CD14-positive monocyte (primary cell): ENCODE results near the gene TNFRSF1A. TPM values are rescaled to one million over a fixed set of nuclear protein-coding genes. Genes with fewer than 3 reads are reported as not detected.

Experiments
- DNase-seq, 3 donors: peaks; one replicate each; pipeline ENCODE4 v3.0.0-alpha.2; 2011 to 2022
- H2AFZ ChIP-seq: 2 replicates; pipeline ENCODE4 v1.6.0; 2012; ENCODE audit warnings: mild to moderate bottlenecking, low read depth, low read length, inconsistent platforms; ENCODE audit not compliant: insufficient read depth, poor library complexity, severe bottlenecking
- H3K27ac ChIP-seq, 2 donors: 1 replicate in 1 of 2; 2 replicates in 1 of 2; pipeline ENCODE4 v1.5.1; 2012 to 2013; ENCODE audit warnings: low read length in 2 of 2, control low read depth in 1 of 2, inconsistent platforms in 1 of 2, low read depth in 1 of 2, mild to moderate bottlenecking in 1 of 2
- H3K27me3 ChIP-seq, 2 donors: one replicate each; pipeline versions ENCODE4 v1.6.0 to v1.6.1; 2011 to 2013; ENCODE audit warnings: low read length in 2 of 2; ENCODE audit not compliant: control insufficient read depth in 2 of 2, insufficient read depth in 2 of 2
- H3K36me3 ChIP-seq, 2 donors: replicated peaks in 1 of 2; 1 replicate in 1 of 2; 2 replicates in 1 of 2; pipeline versions ENCODE4 v1.5.1 to v1.6.1; 2012 to 2013; ENCODE audit warnings: low read length in 2 of 2, control low read depth in 1 of 2, inconsistent platforms in 1 of 2, mild to moderate bottlenecking in 1 of 2; ENCODE audit not compliant: insufficient read depth in 2 of 2, control insufficient read depth in 1 of 2
- H3K4me1 ChIP-seq, 2 donors: 1 replicate in 1 of 2; 2 replicates in 1 of 2; pipeline versions ENCODE4 v1.5.1 to v1.6.1; 2012 to 2013; ENCODE audit warnings: low read length in 2 of 2, control low read depth in 1 of 2, inconsistent platforms in 1 of 2, mild to moderate bottlenecking in 1 of 2, moderate library complexity in 1 of 2; ENCODE audit not compliant: insufficient read depth in 2 of 2, control insufficient read depth in 1 of 2
- H3K4me2 ChIP-seq: replicated peaks from 2 replicates; pipeline ENCODE3; 2012; ENCODE audit warnings: low read length, moderate library complexity, mild to moderate bottlenecking; ENCODE audit not compliant: poor library complexity, severe bottlenecking; ENCODE audit errors: extremely low read depth
- H3K4me3 ChIP-seq, 3 experiments: fragments of 200-600 bp in 1 of 3; sonication (generic) in 1 of 3; replicated peaks in 1 of 3; 1 replicate in 2 of 3; 2 replicates in 1 of 3; pipeline ENCODE4 v1.5.1; 2011 to 2013; ENCODE audit warnings: low read length in 3 of 3, mild to moderate bottlenecking in 3 of 3, control low read depth in 2 of 3, low read depth in 2 of 3, inconsistent platforms in 1 of 3, moderate library complexity in 1 of 3
- H3K79me2 ChIP-seq: 2 replicates; pipeline ENCODE4 v1.6.0; 2012; ENCODE audit warnings: mild to moderate bottlenecking, control low read depth, inconsistent platforms, low read length, moderate library complexity; ENCODE audit not compliant: insufficient read depth
- H3K9ac ChIP-seq: 2 replicates; pipeline ENCODE4 v1.6.0; 2017; ENCODE audit warnings: low read length, mild to moderate bottlenecking; ENCODE audit not compliant: insufficient read depth, poor library complexity, severe bottlenecking
- H3K9me3 ChIP-seq, 2 donors: replicated peaks in 1 of 2; 1 replicate in 1 of 2; 2 replicates in 1 of 2; pipeline versions ENCODE4 v1.5.1 to v1.6.1; 2012 to 2013; ENCODE audit warnings: low read length in 2 of 2, control low read depth in 1 of 2; ENCODE audit not compliant: control insufficient read depth in 1 of 2, insufficient read depth in 1 of 2
- H4K20me1 ChIP-seq: 2 replicates; pipeline ENCODE4 v1.6.0; 2012; ENCODE audit warnings: mild to moderate bottlenecking, low read length, control low read depth, moderate library complexity; ENCODE audit not compliant: insufficient read depth
- H3K27ac Mint-ChIP-seq, 7 donors: one replicate each; pipeline ENCODE4 v1.8.0; 2020; ENCODE audit warnings: mild to moderate bottlenecking in 7 of 7, mixed read lengths in 7 of 7, moderate library complexity in 6 of 7, inconsistent platforms in 2 of 7
- H3K27me3 Mint-ChIP-seq, 3 donors: one replicate each; pipeline ENCODE4 v1.8.0; 2021 to 2022; ENCODE audit warnings: low read depth in 3 of 3, mild to moderate bottlenecking in 3 of 3, mixed read lengths in 3 of 3, moderate library complexity in 3 of 3, inconsistent platforms in 1 of 3
- H3K36me3 Mint-ChIP-seq, 2 donors: one replicate each; pipeline ENCODE4 v1.8.0; 2020; ENCODE audit warnings: mixed read lengths in 2 of 2, inconsistent platforms in 1 of 2, mild to moderate bottlenecking in 1 of 2
- H3K4me1 Mint-ChIP-seq: one replicate; pipeline ENCODE4 v1.8.0; 2020; ENCODE audit warnings: mild to moderate bottlenecking, mixed read lengths
- H3K4me3 Mint-ChIP-seq, 2 donors: one replicate each; pipeline ENCODE4 v1.8.0; 2020; ENCODE audit warnings: mild to moderate bottlenecking in 2 of 2, mixed read lengths in 2 of 2, moderate library complexity in 1 of 2
- H3K9me3 Mint-ChIP-seq, 7 donors: one replicate each; pipeline ENCODE4 v1.8.0; 2020 to 2022; ENCODE audit warnings: mixed read lengths in 7 of 7, mild to moderate bottlenecking in 6 of 7, moderate library complexity in 6 of 7, inconsistent platforms in 2 of 7
- CTCF ChIP-seq: fragments of 200-600 bp; IDR thresholded peaks from one replicate; pipeline ENCODE4 v1.8.0; 2022; ENCODE audit warnings: antibody characterized with exemption, mild to moderate bottlenecking
- WGBS: methylation state at CpG from one replicate; pipeline ENCODE4 v1.1.5; 2013; ENCODE audit warnings: missing lambda C conversion rate; ENCODE audit not compliant: insufficient coverage; 5-methylcytosine and 5-hydroxymethylcytosine counted together
- intact Hi-C, 2 donors: fragments of 100-400 bp; cut with micrococcal nuclease; formaldehyde crosslinking; loops; one replicate each; pipeline versions ENCODE4 v1.15.0 to v1.15.1; 2023
- polyA plus RNA-seq, 3 donors: library from polyadenylated mRNA; depleted of rRNA in 1 of 3; unstranded in 2 of 3; stranded (reverse) in 1 of 3; fragments of 300-500 nt in 2 of 3; fragments of >200 nt in 1 of 3; fragmentation: Illumina TruSeq in 2 of 3; gene quantifications; 1 replicate in 2 of 3; 2 replicates in 1 of 3; pipeline ENCODE4 v1.2.3, GENCODE V29; 2012 to 2021

TNFRSF1A gene
- polyA plus RNA-seq, 3 donors = 108 to 157 (median 152) TPM

GRCh38 chr12:6288235-6288634 lies 53.6 kb downstream of the TNFRSF1A start:
- Histone ChIP-seq H3K9ac (no peak overlapping the region), H3K4me1 (no peaks in the 10 kb centered on the region), H3K27me3 (no peaks in the 10 kb centered on the region), H4K20me1 (no peaks in the 10 kb centered on the region), H2AFZ (no peak overlapping the region), H3K79me2 (no peaks in the 10 kb centered on the region), H3K4me2 (no peak overlapping the region), H3K9me3 (no peaks in the 10 kb centered on the region), H3K4me3 (no peak overlapping the region), H3K27ac (no peak overlapping the region), H3K36me3 (no peaks in the 10 kb centered on the region)
- Mint-ChIP-seq H3K36me3 (no peaks in the 10 kb centered on the region), H3K27me3 (peaks cover 3 to 16% (median 8%) of the 10 kb centered on the region in 3 donors), H3K27ac (no peak overlapping the region), H3K4me3 (no peak overlapping the region), H3K4me1 (peaks cover 8% of the 10 kb centered on the region), H3K9me3 (peaks cover 0 to 7% (median 0%) of the 10 kb centered on the region in 7 donors)
- DNase-seq = no peak
- TF ChIP-seq CTCF = no peak
- no CpG with 5 or more reads among the region's 5 CpGs for WGBS
- intact Hi-C loops = no loop called here

GRCh38 chr12:6285532-6286306 lies 56.2 kb downstream of the TNFRSF1A start:
- no peak overlapping the region for H3K27ac Mint-ChIP-seq
- H3K36me3 Mint-ChIP-seq = no peaks in the 10 kb centered on the region
- Histone ChIP-seq H3K4me1 (no peaks in the 10 kb centered on the region), H3K27ac (no peak overlapping the region), H3K36me3 (no peaks in the 10 kb centered on the region), H3K4me3 (no peak overlapping the region), H3K27me3 (no peaks in the 10 kb centered on the region), H3K9ac (no peak overlapping the region), H4K20me1 (no peaks in the 10 kb centered on the region), H3K4me2 (no peak overlapping the region), H3K9me3 (no peaks in the 10 kb centered on the region), H3K79me2 (no peaks in the 10 kb centered on the region), H2AFZ (no peak overlapping the region)
- H3K27me3 Mint-ChIP-seq = peaks cover 2 to 18% (median 11%) of the 10 kb centered on the region in 3 donors
- 33% methylated on average over 1 of the region's 1 CpG for WGBS
- intact Hi-C loops = loop anchor here (1.0 to 2.0 kb wide), 3 partner anchors 223 to 297 kb away; no protein-coding TSS in a partner anchor
- no peak for TF ChIP-seq CTCF
- peaks cover 3% of the 10 kb centered on the region for H3K4me1 Mint-ChIP-seq
- peaks cover 0 to 3% (median 0%) of the 10 kb centered on the region in 7 donors for H3K9me3 Mint-ChIP-seq
- H3K4me3 Mint-ChIP-seq = no peak overlapping the region
- DNase-seq = no peak
